Spleen (tissue), 11 donors: Measurements from ENCODE around the gene TEX52. TPM values are rescaled to one million over a fixed set of nuclear protein-coding genes. Genes with fewer than 3 reads are reported as not detected.

Experiments
- DNase-seq: peaks from one replicate; pipeline ENCODE4 v3.0.0-alpha.2; 2020
- H3K27ac ChIP-seq, 8 donors: fragments of 200-600 bp; sonication (generic) in 7 of 8; 1 replicate in 4 of 8; 2 replicates in 4 of 8; pipeline versions ENCODE4 v1.5.0 to v1.8.0; 2016 to 2021; ENCODE audit warnings: inconsistent platforms in 4 of 8, mild to moderate bottlenecking in 4 of 8, moderate library complexity in 1 of 8
- H3K27me3 ChIP-seq, 7 donors: fragments of 200-600 bp; sonication (generic) in 6 of 7; replicated peaks in 1 of 7; 1 replicate in 4 of 7; 2 replicates in 3 of 7; pipeline versions ENCODE4 v1.5.0 to v1.8.0; 2016 to 2021; ENCODE audit warnings: inconsistent platforms in 3 of 7, mild to moderate bottlenecking in 1 of 7
- H3K36me3 ChIP-seq, 6 donors: fragments of 200-600 bp; sonication (generic) in 5 of 6; 1 replicate in 4 of 6; 2 replicates in 2 of 6; pipeline versions ENCODE4 v1.5.0 to v1.8.0; 2016 to 2021; ENCODE audit warnings: inconsistent platforms in 2 of 6
- H3K4me1 ChIP-seq, 6 donors: fragments of 200-600 bp; sonication (generic) in 5 of 6; 1 replicate in 3 of 6; 2 replicates in 3 of 6; pipeline versions ENCODE4 v1.5.0 to v1.8.0; 2016 to 2021; ENCODE audit warnings: inconsistent platforms in 3 of 6
- H3K4me3 ChIP-seq, 8 donors: fragments of 200-600 bp; sonication (generic) in 7 of 8; 1 replicate in 4 of 8; 2 replicates in 4 of 8; pipeline versions ENCODE4 v1.5.0 to v1.8.0; 2016 to 2021; ENCODE audit warnings: inconsistent platforms in 4 of 8, mild to moderate bottlenecking in 4 of 8, moderate library complexity in 2 of 8
- H3K9me3 ChIP-seq, 8 donors: fragments of 200-600 bp; sonication (generic) in 7 of 8; 1 replicate in 4 of 8; 2 replicates in 4 of 8; pipeline versions ENCODE4 v1.5.0 to v1.8.0; 2016 to 2021; ENCODE audit warnings: inconsistent platforms in 4 of 8
- CTCF ChIP-seq, 11 experiments: fragments of 200-600 bp in 7 of 11; fragments of 450-650 bp in 4 of 11; sonication (generic) in 4 of 11; IDR thresholded peaks in 8 of 11; conservative IDR thresholded peaks in 3 of 11; 1 replicate in 7 of 11; 2 replicates in 4 of 11; pipeline versions ENCODE4 v1.4.0 to v1.8.0; 2016 to 2021; ENCODE audit warnings: antibody characterized with exemption in 11 of 11, inconsistent platforms in 4 of 11, mild to moderate bottlenecking in 1 of 11
- POLR2A ChIP-seq, 3 donors: fragments of 450-650 bp; IDR thresholded peaks; one replicate each; pipeline ENCODE4 v1.5.1; 2017; ENCODE audit warnings: antibody characterized with exemption in 3 of 3, mild to moderate bottlenecking in 1 of 3
- POLR2AphosphoS5 ChIP-seq, 3 donors: sonication (generic); formaldehyde crosslinking; IDR thresholded peaks; one replicate each; pipeline ENCODE4 v1.5.1; 2017; ENCODE audit warnings: antibody characterized with exemption in 3 of 3
- WGBS, 5 donors: extraction: QIAGEN DNeasy Blood & Tissue Kit in 3 of 5; methylation state at CpG; one replicate each; pipeline versions ENCODE4 v1.1.5 to v1.1.7; 2013 to 2018; 5-methylcytosine and 5-hydroxymethylcytosine counted together
- intact Hi-C: fragments of 100-400 bp; cut with DNase I; formaldehyde crosslinking; loops from one replicate; pipeline ENCODE4 v1.15.0; 2023; ENCODE audit warnings: low total_unique reads
- polyA plus RNA-seq, 3 donors: library from polyadenylated mRNA; stranded (reverse); fragments of 200-250 nt; gene quantifications; one replicate each; pipeline ENCODE4 v1.2.1, GENCODE V29; 2013
- total RNA-seq, 7 donors: library from RNA; depleted of rRNA in 3 of 7; stranded (reverse); fragments of >200 nt in 3 of 7; fragmentation: NEBNext Ultra II Directional in 4 of 7; extraction: Animal tissue kit (Norgen Biotek cat#: 25700) in 4 of 7; gene quantifications; one replicate each; pipeline versions ENCODE4 v1.1.0 to v1.2.1, GENCODE V29; 2016 to 2021
- donor health status: healthy with polysubstance abuse.
- donor health status: DM: no; HTN: no; CAD: no; lungs with moderate emphysema.
- donor health status: DM: no; HTN: no; CAD: no.
- donor health status: Bipolar disorder and iron deficiency.
- donor health status: healthy.
- donor health status: DM: no; HTN: no; CAD: no.
- donor health status: DM: yes; HTN: yes; CAD: no.

TEX52 gene
- total and polyA plus RNA-seq, 10 donors = not detected

GRCh38 chr12:2892246-2892645, 35.4 kb upstream of the TEX52 start:
- H3K9me3 ChIP-seq = no peaks in the 10 kb centered on the region
- H3K36me3 ChIP-seq = peaks cover 0 to 13% (median 0%) of the 10 kb centered on the region in 6 donors
- no peaks in the 10 kb centered on the region for H3K27me3 ChIP-seq
- WGBS, 5 donors = 74 to 86% (median 80%) methylated on average over 12 of the region's 12 CpGs
- peaks cover 0 to 39% (median 23%) of the 10 kb centered on the region in 6 donors for H3K4me1 ChIP-seq
- peak overlapping the region in 1 of 8 donors; percentile 78 for H3K4me3 ChIP-seq
- DNase-seq = no peak
- TF ChIP-seq POLR2AphosphoS5 (IDR thresholded peaks at IDR 0.05) (no peak), POLR2A (IDR thresholded peaks at IDR 0.05) (no peak), CTCF (IDR thresholded peaks at IDR 0.05 in 8 of 11, conservative IDR thresholded peaks at IDR 0.05 in 3 of 11) (no peak)
- peak overlapping the region in 2 of 8 donors; percentile 89 to 91 for H3K27ac ChIP-seq
- intact Hi-C loops = no loop called here

- peak overlapping the region; percentile 66 to 98 (median 96) for H3K4me3 ChIP-seq
- intact Hi-C loops = no loop called here
- TF ChIP-seq POLR2AphosphoS5 (IDR thresholded peaks at IDR 0.05) (no peak), POLR2A (IDR thresholded peaks at IDR 0.05) (no peak), CTCF (IDR thresholded peaks at IDR 0.05 in 8 of 11, conservative IDR thresholded peaks at IDR 0.05 in 3 of 11) (no peak)
- DNase-seq = no peak
- no peaks in the 10 kb centered on the region for H3K9me3 ChIP-seq
- peaks cover 0 to 39% (median 23%) of the 10 kb centered on the region in 6 donors for H3K4me1 ChIP-seq
- H3K27ac ChIP-seq = peak overlapping the region; percentile 30 to 93 (median 90)
- 24 to 27% (median 25%) methylated on average over 40 to 42 of the region's 42 CpGs for WGBS, 5 donors
- no peaks in the 10 kb centered on the region for H3K27me3 ChIP-seq
- peaks cover 0 to 21% (median 0%) of the 10 kb centered on the region in 6 donors for H3K36me3 ChIP-seq
Measured at GRCh38 chr12:2891240-2892053, 34.6 kb upstream of the TEX52 start.

GRCh38 chr12:2890388-2891239, 33.8 kb upstream of the TEX52 start, which contains the start of gene TULP3:
TULP3 (plus strand) TSS chr12:2890891; CDS start chr12:2890948, 57 bp downstream.
- DNase-seq = peak; percentile 99
- peak within 1 kb of the TSS; percentile 63 to 93 (median 90) for H3K27ac ChIP-seq
- no peaks in the 10 kb centered on the region for H3K27me3 ChIP-seq
- intact Hi-C loops = no loop called here
- peak in 4 of 11 experiments; percentile 23 to 32 (median 26) for TF ChIP-seq CTCF (IDR thresholded peaks at IDR 0.05 in 8 of 11, conservative IDR thresholded peaks at IDR 0.05 in 3 of 11)
- TF ChIP-seq POLR2AphosphoS5 (IDR thresholded peaks at IDR 0.05) = peak; percentile 94 to 97 (median 96)
- TF ChIP-seq POLR2A (IDR thresholded peaks at IDR 0.05) = peak in 1 of 3 donors; percentile 71
- H3K9me3 ChIP-seq = no peaks in the 10 kb centered on the region
- peaks cover 0 to 29% (median 0%) of the 10 kb centered on the region in 6 donors for H3K36me3 ChIP-seq
- H3K4me1 ChIP-seq = peaks cover 0 to 39% (median 23%) of the 10 kb centered on the region in 6 donors
- WGBS, 5 donors = 0 to 1% (median 1%) methylated on average over 31 to 83 of the region's 83 CpGs
- peak within 1 kb of the TSS; percentile 66 to 98 (median 96) for H3K4me3 ChIP-seq
